ENCODE measurements around the gene PRKN. TPM values are rescaled to one million over a fixed set of nuclear protein-coding genes. Genes with fewer than 3 reads are reported as not detected.

The PRKN gene
- total RNA-seq, 2 donors from 2014 or later, result 3.3 to 4.8 TPM

DNA sequence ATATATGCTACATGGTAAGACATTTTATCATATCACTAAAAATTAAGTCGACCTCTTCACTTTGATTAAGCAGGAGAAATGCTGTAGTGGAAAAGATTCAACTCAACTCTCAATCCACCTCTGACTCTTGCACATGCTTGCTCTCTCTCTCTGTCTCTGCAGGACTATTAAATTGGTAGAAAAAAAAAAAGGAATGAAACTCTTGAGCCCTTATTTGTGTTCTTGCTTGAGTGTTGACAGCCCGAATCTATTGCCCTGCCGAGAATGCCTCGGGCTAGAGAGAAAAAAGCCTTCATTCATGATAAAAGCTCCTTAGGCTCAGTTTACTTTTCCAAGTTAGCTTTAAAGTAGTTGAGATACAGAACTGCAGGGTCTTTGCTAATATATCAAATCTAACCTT, 722.2 kb downstream of the PRKN start:
- Mint-ChIP-seq H3K27ac (no peak overlapping the region), H3K27me3 (ENCODE audit: insufficient read depth) (no peaks in the 10 kb centered on the region), H3K9me3 (no peaks in the 10 kb centered on the region), H3K4me1 (peaks cover 12% of the 10 kb centered on the region), H3K4me3 (no peak overlapping the region), H3K36me3 (ENCODE audit: low read depth) (no peaks in the 10 kb centered on the region)
- Histone ChIP-seq H3K9ac (ENCODE audit: extremely low read depth, low read length, poor library complexity, severe bottlenecking) (no peak overlapping the region), H3K27ac (ENCODE audit: low read depth, low read length) (no peak overlapping the region), H3K4me3 (ENCODE audit: low read length) (no peak overlapping the region), H3K27me3 (ENCODE audit: control insufficient read depth, insufficient read depth, low read length, poor library complexity, severe bottlenecking) (peaks cover 36% of the 10 kb centered on the region), H3K36me3 (ENCODE audit: control insufficient read depth, insufficient read depth, low read length) (no peaks in the 10 kb centered on the region), H3K4me1 (ENCODE audit: control insufficient read depth, insufficient read depth, low read length) (no peaks in the 10 kb centered on the region), H3K9me3 (ENCODE audit: control insufficient read depth, low read length) (no peaks in the 10 kb centered on the region)
- no peak for DNase-seq
- 55% methylated on average over 4 of the region's 4 CpGs; no CpG with 5 or more reads in 1 of the 2 experiments for WGBS, 2 experiments (ENCODE audit: insufficient coverage in 1 of 2, insufficient read length in 1 of 2)
- TF ChIP-seq CTCF (conservative IDR thresholded peaks at IDR 0.05), result no peak

DNA sequence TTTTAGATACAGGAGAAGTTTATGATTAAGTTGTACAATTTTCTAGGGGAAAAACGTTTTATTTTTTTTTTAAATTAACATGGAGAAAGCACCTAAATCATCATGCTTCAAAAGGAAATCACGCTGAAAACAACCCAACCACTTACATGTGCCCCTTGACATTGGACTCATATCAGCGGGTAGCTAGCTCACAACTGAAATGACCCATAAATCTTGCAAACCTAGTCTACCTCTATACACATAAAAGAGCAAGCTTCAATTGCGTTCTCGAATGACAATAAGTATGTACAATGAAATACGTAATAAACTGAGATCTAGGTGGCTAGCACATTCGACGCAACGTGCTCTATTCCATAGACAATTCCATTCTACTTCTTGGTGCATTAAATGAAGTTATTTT, 730.8 kb downstream of the PRKN start:
- no peaks in the 10 kb centered on the region for H3K36me3 ChIP-seq (ENCODE audit: control insufficient read depth, insufficient read depth, low read length)
- no peak for DNase-seq
- Mint-ChIP-seq H3K27ac (no peak overlapping the region), H3K4me1 (no peaks in the 10 kb centered on the region), H3K36me3 (ENCODE audit: low read depth) (no peaks in the 10 kb centered on the region), H3K4me3 (no peak overlapping the region), H3K27me3 (ENCODE audit: insufficient read depth) (peaks cover 2% of the 10 kb centered on the region), H3K9me3 (no peaks in the 10 kb centered on the region)
- WGBS, 2 experiments (ENCODE audit: insufficient coverage in 1 of 2, insufficient read length in 1 of 2), result 85 to 91% methylated on average over 4 to 9 of the region's 9 CpGs
- no peak for TF ChIP-seq CTCF (conservative IDR thresholded peaks at IDR 0.05)
- H3K9ac ChIP-seq (ENCODE audit: extremely low read depth, low read length, poor library complexity, severe bottlenecking), result no peak overlapping the region
- H3K9me3 ChIP-seq (ENCODE audit: control insufficient read depth, low read length), result no peaks in the 10 kb centered on the region
- no peaks in the 10 kb centered on the region for H3K4me1 ChIP-seq (ENCODE audit: control insufficient read depth, insufficient read depth, low read length)
- H3K27ac ChIP-seq (ENCODE audit: low read depth, low read length), result no peak overlapping the region
- H3K4me3 ChIP-seq (ENCODE audit: low read length), result no peak overlapping the region
- H3K27me3 ChIP-seq (ENCODE audit: control insufficient read depth, insufficient read depth, low read length, poor library complexity, severe bottlenecking), result peaks cover under 1% of the 10 kb centered on the region

GRCh38 chr6:161985876-161986423, 741.6 kb downstream of the PRKN start:
- Mint-ChIP-seq H3K9me3 (peaks cover 3% of the 10 kb centered on the region), H3K27me3 (ENCODE audit: insufficient read depth) (no peaks in the 10 kb centered on the region), H3K4me3 (no peak overlapping the region), H3K36me3 (ENCODE audit: low read depth) (no peaks in the 10 kb centered on the region), H3K4me1 (no peaks in the 10 kb centered on the region), H3K27ac (no peak overlapping the region)
- no peaks in the 10 kb centered on the region for H3K4me1 ChIP-seq (ENCODE audit: control insufficient read depth, insufficient read depth, low read length)
- no peaks in the 10 kb centered on the region for H3K27me3 ChIP-seq (ENCODE audit: control insufficient read depth, insufficient read depth, low read length, poor library complexity, severe bottlenecking)
- no peaks in the 10 kb centered on the region for H3K9me3 ChIP-seq (ENCODE audit: control insufficient read depth, low read length)
- no peak for TF ChIP-seq CTCF (conservative IDR thresholded peaks at IDR 0.05)
- DNase-seq, result no peak
- no peak overlapping the region for H3K27ac ChIP-seq (ENCODE audit: low read depth, low read length)
- WGBS, 2 experiments (ENCODE audit: insufficient coverage in 1 of 2, insufficient read length in 1 of 2), result 87 to 89% methylated on average over 3 of the region's 3 CpGs
- H3K36me3 ChIP-seq (ENCODE audit: control insufficient read depth, insufficient read depth, low read length), result no peaks in the 10 kb centered on the region
- H3K4me3 ChIP-seq (ENCODE audit: low read length), result no peak overlapping the region
- H3K9ac ChIP-seq (ENCODE audit: extremely low read depth, low read length, poor library complexity, severe bottlenecking), result no peak overlapping the region

Measured in endodermal cell (in vitro differentiated cells).